ENCODE data around the gene ITGAD. TPM values are rescaled to one million over a fixed set of nuclear protein-coding genes. Genes with fewer than 3 reads are reported as not detected.

The ITGAD gene
- total and polyA plus RNA-seq, 12 donors, result 0.03 to 0.35 (median 0.11) TPM; not detected in 5

DNA sequence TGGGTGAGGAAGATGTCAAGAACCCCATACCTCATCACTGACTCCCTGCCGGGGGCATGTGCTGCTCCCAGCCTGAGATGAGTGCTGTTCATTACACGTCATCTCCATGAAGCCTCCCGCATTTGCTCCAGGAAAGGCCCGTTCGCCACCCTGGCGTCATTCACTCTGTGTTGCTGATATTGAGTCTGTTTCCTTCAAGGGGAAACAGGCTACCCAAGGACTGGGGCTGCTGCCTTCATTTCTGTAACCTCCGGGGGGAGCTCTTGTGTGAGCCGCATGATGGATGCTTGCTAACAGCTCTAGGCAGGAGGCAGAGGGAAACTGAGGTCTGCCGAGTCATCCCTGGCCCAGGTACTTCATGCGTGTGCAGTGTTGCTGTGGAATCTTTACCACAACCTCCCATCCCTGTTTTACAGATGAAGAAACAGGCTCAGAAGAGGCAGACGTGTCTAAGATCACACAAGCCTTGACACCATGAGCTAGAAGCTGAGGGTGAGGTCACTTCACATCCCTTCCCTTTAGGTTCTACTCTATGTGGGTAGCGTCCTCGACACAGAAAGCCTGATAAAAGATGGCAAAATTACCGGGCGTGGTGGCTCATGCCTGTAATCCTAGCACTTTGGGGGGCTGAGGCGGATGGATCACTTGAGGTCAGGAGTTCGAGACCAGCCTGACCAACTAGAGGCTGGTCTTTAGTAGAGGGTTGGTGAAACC, 62.6 kb downstream of the ITGAD start:
- H3K27ac ChIP-seq, result peak overlapping the region in 1 of 5 donors; percentile 8
- 70 to 83% (median 74%) methylated on average over 11 to 17 of the region's 17 CpGs for WGBS, 4 donors

GRCh38 chr16:31456988-31457360, 63.8 kb downstream of the ITGAD start:
- Histone ChIP-seq H3K27ac (peak overlapping the region in 1 of 5 donors; percentile 100), H3K4me1 (replicated peaks in 1 of 2) (peaks cover 50 to 69% of the 10 kb centered on the region in 2 donors), H3K4me3 (peak overlapping the region in 1 of 4 donors; percentile 90), H3K9me3 (replicated peaks in 1 of 3) (no peaks in the 10 kb centered on the region), H3K36me3 (replicated peaks in 1 of 2) (peaks cover 0 to 2% of the 10 kb centered on the region in 2 donors), H3K27me3 (no peaks in the 10 kb centered on the region)
- intact Hi-C loops (cut with DNase I), result no loop called here
- 77 to 82% (median 80%) methylated on average over 8 of the region's 8 CpGs for WGBS, 4 donors
- TF ChIP-seq POLR2A (IDR thresholded peaks at IDR 0.05), result no peak
- TF ChIP-seq, protein P1, sequence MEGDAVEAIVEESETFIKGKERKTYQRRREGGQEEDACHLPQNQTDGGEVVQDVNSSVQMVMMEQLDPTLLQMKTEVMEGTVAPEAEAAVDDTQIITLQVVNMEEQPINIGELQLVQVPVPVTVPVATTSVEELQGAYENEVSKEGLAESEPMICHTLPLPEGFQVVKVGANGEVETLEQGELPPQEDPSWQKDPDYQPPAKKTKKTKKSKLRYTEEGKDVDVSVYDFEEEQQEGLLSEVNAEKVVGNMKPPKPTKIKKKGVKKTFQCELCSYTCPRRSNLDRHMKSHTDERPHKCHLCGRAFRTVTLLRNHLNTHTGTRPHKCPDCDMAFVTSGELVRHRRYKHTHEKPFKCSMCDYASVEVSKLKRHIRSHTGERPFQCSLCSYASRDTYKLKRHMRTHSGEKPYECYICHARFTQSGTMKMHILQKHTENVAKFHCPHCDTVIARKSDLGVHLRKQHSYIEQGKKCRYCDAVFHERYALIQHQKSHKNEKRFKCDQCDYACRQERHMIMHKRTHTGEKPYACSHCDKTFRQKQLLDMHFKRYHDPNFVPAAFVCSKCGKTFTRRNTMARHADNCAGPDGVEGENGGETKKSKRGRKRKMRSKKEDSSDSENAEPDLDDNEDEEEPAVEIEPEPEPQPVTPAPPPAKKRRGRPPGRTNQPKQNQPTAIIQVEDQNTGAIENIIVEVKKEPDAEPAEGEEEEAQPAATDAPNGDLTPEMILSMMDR (IDR thresholded peaks at IDR 0.05), result no peak
- DNase-seq, result peak in 1 of 7 donors; percentile 51

More for the DNA sequence above, 62.6 kb downstream of the ITGAD start:
- Histone ChIP-seq H3K4me1 (replicated peaks in 1 of 2) (peaks cover 56 to 71% of the 10 kb centered on the region in 2 donors), H3K27me3 (no peaks in the 10 kb centered on the region), H3K36me3 (replicated peaks in 1 of 2) (no peaks in the 10 kb centered on the region), H3K4me3 (no peak overlapping the region), H3K9me3 (replicated peaks in 1 of 3) (no peaks in the 10 kb centered on the region)
- DNase-seq, result peak in 3 of 7 donors; percentile 20 to 55 (median 22)
- intact Hi-C loops (cut with DNase I), result no loop called here
- TF ChIP-seq POLR2A (IDR thresholded peaks at IDR 0.05), result no peak
- TF ChIP-seq, protein P1 (IDR thresholded peaks at IDR 0.05), result no peak

DNA sequence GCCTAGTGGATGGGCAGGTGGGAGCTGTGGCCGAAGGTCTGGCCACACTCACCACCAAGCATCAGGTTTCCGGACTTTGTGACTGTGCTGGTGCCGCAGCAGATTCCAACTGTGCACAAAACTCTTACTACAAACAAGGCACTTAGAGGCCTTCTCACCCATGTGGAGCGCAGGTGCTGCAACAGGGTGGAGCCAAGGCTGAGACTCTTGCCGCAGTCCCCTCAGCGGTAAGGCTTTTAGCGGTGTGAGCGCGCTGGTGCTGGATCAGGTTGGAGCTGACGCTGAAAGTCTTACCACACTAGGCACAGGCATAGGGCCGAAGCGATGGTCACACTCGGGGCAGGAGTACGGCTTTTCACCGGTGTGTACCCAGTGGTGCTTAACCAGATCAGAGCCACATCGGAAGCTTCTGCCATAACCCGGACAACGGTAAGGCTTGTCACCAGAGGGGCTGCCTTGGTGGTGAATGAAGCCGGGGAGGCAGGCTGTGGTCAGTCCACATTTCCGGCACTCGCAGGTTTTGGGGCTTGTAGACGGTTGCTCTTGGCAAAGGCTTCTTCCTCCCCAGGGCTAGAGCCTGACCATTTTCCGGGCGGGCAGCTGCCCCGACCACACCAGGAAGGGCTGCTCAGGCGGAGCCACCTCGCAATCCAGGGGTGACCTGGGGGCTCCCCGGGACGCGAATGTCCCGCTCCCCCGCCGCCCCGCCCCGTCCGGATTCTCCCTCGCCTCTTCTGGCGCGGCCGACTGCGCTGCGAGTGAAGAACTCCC, 65.1 kb downstream of the ITGAD start:
- peak in 6 of 7 donors; percentile 62 to 82 (median 68) for DNase-seq
- H3K4me1 ChIP-seq (replicated peaks in 1 of 2), result peaks cover 37 to 57% of the 10 kb centered on the region in 2 donors
- 0 to 1% (median 1%) methylated on average over 5 to 42 of the region's 42 CpGs for WGBS, 4 donors
- no peaks in the 10 kb centered on the region for H3K9me3 ChIP-seq (replicated peaks in 1 of 3)
- peaks cover 0 to 15% of the 10 kb centered on the region in 2 donors for H3K36me3 ChIP-seq (replicated peaks in 1 of 2)
- intact Hi-C loops (cut with DNase I), result no loop called here
- peak overlapping the region; percentile 12 to 90 (median 48) for H3K4me3 ChIP-seq
- H3K27ac ChIP-seq, result peak overlapping the region; percentile 96 to 100 (median 99)
- TF ChIP-seq, protein P1 (IDR thresholded peaks at IDR 0.05), result peak in 3 of 6 experiments; percentile 20 to 30 (median 26)
- TF ChIP-seq POLR2A (IDR thresholded peaks at IDR 0.05), result peak; percentile 11 to 60
- no peaks in the 10 kb centered on the region for H3K27me3 ChIP-seq
